Adrenal gland (tissue), 5 donors: Measurements from ENCODE around the gene ERAP2.

Source experiments
- POLR2A ChIP-seq, 2 donors: fragments of 450-650 bp; IDR thresholded peaks; one replicate each; pipeline ENCODE4 v1.6.1; 2017; ENCODE audit warnings: antibody characterized with exemption in 2 of 2, mild to moderate bottlenecking in 2 of 2, moderate library complexity in 1 of 2
- TF ChIP-seq, protein P1 (sequence below), 6 experiments: fragments of 450-650 bp in 4 of 6; fragments of 200-600 bp in 2 of 6; sonication (generic) in 1 of 6; IDR thresholded peaks; 1 replicate in 5 of 6; 2 replicates in 1 of 6; pipeline versions ENCODE4 v1.5.1 to v1.8.0; 2016 to 2021; ENCODE audit warnings: antibody characterized with exemption in 6 of 6, mild to moderate bottlenecking in 2 of 6, moderate library complexity in 1 of 6
- donor health status: DM: no; HTN: no; CAD: no.

DNA sequence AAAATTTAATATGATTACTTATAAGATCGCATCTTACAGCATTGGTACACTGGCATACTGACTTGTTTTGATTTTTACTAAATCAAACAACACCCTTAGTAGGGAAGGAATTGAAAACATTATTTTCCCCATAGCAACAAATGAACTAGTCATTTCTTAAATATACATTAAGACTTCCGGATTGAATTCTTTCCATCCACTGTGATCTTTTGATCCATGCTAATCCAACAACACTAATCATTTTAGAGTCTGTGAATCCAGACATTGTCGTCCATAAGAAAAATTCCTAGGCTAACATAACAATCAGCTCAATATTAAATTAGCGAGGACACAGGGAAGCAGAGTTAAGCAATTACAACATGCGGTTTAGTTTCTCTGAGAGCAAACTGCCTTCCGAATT, 47.0 kb upstream of the ERAP2 start:
- TF ChIP-seq POLR2A (IDR thresholded peaks at IDR 0.05), result no peak
- TF ChIP-seq, protein P1, sequence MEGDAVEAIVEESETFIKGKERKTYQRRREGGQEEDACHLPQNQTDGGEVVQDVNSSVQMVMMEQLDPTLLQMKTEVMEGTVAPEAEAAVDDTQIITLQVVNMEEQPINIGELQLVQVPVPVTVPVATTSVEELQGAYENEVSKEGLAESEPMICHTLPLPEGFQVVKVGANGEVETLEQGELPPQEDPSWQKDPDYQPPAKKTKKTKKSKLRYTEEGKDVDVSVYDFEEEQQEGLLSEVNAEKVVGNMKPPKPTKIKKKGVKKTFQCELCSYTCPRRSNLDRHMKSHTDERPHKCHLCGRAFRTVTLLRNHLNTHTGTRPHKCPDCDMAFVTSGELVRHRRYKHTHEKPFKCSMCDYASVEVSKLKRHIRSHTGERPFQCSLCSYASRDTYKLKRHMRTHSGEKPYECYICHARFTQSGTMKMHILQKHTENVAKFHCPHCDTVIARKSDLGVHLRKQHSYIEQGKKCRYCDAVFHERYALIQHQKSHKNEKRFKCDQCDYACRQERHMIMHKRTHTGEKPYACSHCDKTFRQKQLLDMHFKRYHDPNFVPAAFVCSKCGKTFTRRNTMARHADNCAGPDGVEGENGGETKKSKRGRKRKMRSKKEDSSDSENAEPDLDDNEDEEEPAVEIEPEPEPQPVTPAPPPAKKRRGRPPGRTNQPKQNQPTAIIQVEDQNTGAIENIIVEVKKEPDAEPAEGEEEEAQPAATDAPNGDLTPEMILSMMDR (IDR thresholded peaks at IDR 0.05), result no peak
